ENCODE data around the gene PFN3. TPM values are rescaled to one million over a fixed set of nuclear protein-coding genes. Genes with fewer than 3 reads are reported as not detected.
"Not testable (repeated sequence)": the region's sequence is repeated elsewhere in the genome, so short reads cannot be mapped to it uniquely, and the experiment has no call there.

Gene PFN3
- total RNA-seq, 4 donors from 2014 or later = not detected

GRCh38 chr5:177362610-177363507, 37.6 kb downstream of the PFN3 start:
- Histone ChIP-seq H3K9me3 (no peaks in the 10 kb centered on the region), H3K27ac (no peak overlapping the region), H3K4me3 (peak overlapping the region; percentile 19 to 36), H3K4me1 (peaks cover 3 to 14% of the 10 kb centered on the region in 2 donors), H3K36me3 (no peaks in the 10 kb centered on the region), H3K27me3 (no peaks in the 10 kb centered on the region)
- intact Hi-C loops (cut with DNase I; ENCODE audit: low total_unique reads) = no loop called here
- peak; percentile 60 to 72 for DNase-seq
- TF ChIP-seq POLR2A (IDR thresholded peaks at IDR 0.05) = no peak
- no peak for TF ChIP-seq CTCF (IDR thresholded peaks at IDR 0.05)

- TF ChIP-seq CTCF (IDR thresholded peaks at IDR 0.05) = no peak
- no peak for TF ChIP-seq POLR2A (IDR thresholded peaks at IDR 0.05)
- no peaks in the 10 kb centered on the region for H3K36me3 ChIP-seq
- peaks cover 3 to 11% of the 10 kb centered on the region in 2 donors for H3K4me1 ChIP-seq
- DNase-seq = no peak
- H3K27ac ChIP-seq = no peak overlapping the region
- no peak overlapping the region for H3K4me3 ChIP-seq
- intact Hi-C loops (cut with DNase I; ENCODE audit: low total_unique reads) = no loop called here
- H3K9me3 ChIP-seq = no peaks in the 10 kb centered on the region
- H3K27me3 ChIP-seq = no peaks in the 10 kb centered on the region
Measured at GRCh38 chr5:177362292-177362609, 38.2 kb downstream of the PFN3 start.

GRCh38 chr5:177361418-177362291, 38.8 kb downstream of the PFN3 start:
- no peak overlapping the region for H3K27ac ChIP-seq

GRCh38 chr5:177360740-177361139, 39.7 kb downstream of the PFN3 start:
- H3K27ac ChIP-seq; H3K9me3 ChIP-seq; intact Hi-C loops (cut with DNase I; ENCODE audit: low total_unique reads); H3K36me3 ChIP-seq; H3K4me1 ChIP-seq; DNase-seq; H3K27me3 ChIP-seq; H3K4me3 ChIP-seq: not testable (repeated sequence)

More at GRCh38 chr5:177361418-177362291, 38.8 kb downstream of the PFN3 start:
- Histone ChIP-seq H3K9me3 (no peaks in the 10 kb centered on the region), H3K36me3 (no peaks in the 10 kb centered on the region), H3K4me1 (peaks cover 3 to 10% of the 10 kb centered on the region in 2 donors), H3K27me3 (no peaks in the 10 kb centered on the region), H3K4me3 (no peak overlapping the region)
- DNase-seq = no peak
- no peak for TF ChIP-seq CTCF (IDR thresholded peaks at IDR 0.05)
- no peak for TF ChIP-seq POLR2A (IDR thresholded peaks at IDR 0.05)
- intact Hi-C loops (cut with DNase I; ENCODE audit: low total_unique reads) = no loop called here

- no peaks in the 10 kb centered on the region for H3K9me3 ChIP-seq
- no peaks in the 10 kb centered on the region for H3K36me3 ChIP-seq
- no peak for TF ChIP-seq CTCF (IDR thresholded peaks at IDR 0.05)
- no peak overlapping the region for H3K4me3 ChIP-seq
- H3K4me1 ChIP-seq = peaks cover 0 to 10% of the 10 kb centered on the region in 2 donors
- no peaks in the 10 kb centered on the region for H3K27me3 ChIP-seq
- no peak overlapping the region for H3K27ac ChIP-seq
- DNase-seq = no peak
- intact Hi-C loops (cut with DNase I; ENCODE audit: low total_unique reads) = no loop called here
Measured at GRCh38 chr5:177359860-177360259, 40.6 kb downstream of the PFN3 start.
